OCI-LY1 (cell line): Measurements from ENCODE around the gene OMP.

Source experiments
- CTCF ChIP-seq: fragments of 200-600 bp; sonication (generic), shearing (Covaris generic); IDR thresholded peaks from 2 replicates; pipeline ENCODE4 v1.5.1; 2017; ENCODE audit warnings: mild to moderate bottlenecking, antibody characterized with exemption, low read length, moderate library complexity, mixed read lengths
- EZH2 ChIP-seq: fragments of 200-600 bp; sonication (generic), shearing (Covaris generic); IDR thresholded peaks from 2 replicates; pipeline ENCODE4 v1.8.0; 2017; ENCODE audit warnings: borderline replicate concordance, mixed run types, mild to moderate bottlenecking, antibody characterized with exemption, low read length, moderate library complexity, mixed read lengths

- no peak for TF ChIP-seq CTCF
- TF ChIP-seq EZH2, result no peak
Observed at GRCh38 chr11:77149716-77150392, 47.2 kb downstream of the OMP start.
